ENCODE results near the gene PGAM5.
A peak's percentile ranks its signal among the peaks of the same experiment; 100 is the strongest.

PGAM5 gene

GRCh38 chr12:132731574-132731973, 20.9 kb downstream of the PGAM5 start:
- Histone ChIP-seq H3K9me3 (ENCODE audit: control insufficient read depth, low read length) (no peaks in the 10 kb centered on the region), H3K4me1 (ENCODE audit: control insufficient read depth, insufficient read depth, low read length) (no peaks in the 10 kb centered on the region), H3K27me3 (ENCODE audit: control insufficient read depth, insufficient read depth, low read length, poor library complexity, severe bottlenecking) (no peaks in the 10 kb centered on the region), H3K27ac (ENCODE audit: insufficient read depth, low read depth, low read length, poor library complexity, severe bottlenecking) (no peak overlapping the region), H3K36me3 (ENCODE audit: control insufficient read depth, insufficient read depth, low read length) (peaks cover 76% of the 10 kb centered on the region), H3K4me3 (ENCODE audit: insufficient read depth, low read depth, low read length) (no peak overlapping the region)
- WGBS, 2 experiments = 97 to 98% methylated on average over 16 to 17 of the region's 17 CpGs

GRCh38 chr12:132734206-132734605, 23.6 kb downstream of the PGAM5 start:
- Histone ChIP-seq H3K4me1 (ENCODE audit: control insufficient read depth, insufficient read depth, low read length) (no peaks in the 10 kb centered on the region), H3K27ac (ENCODE audit: insufficient read depth, low read depth, low read length, poor library complexity, severe bottlenecking) (peak overlapping the region; percentile 17), H3K4me3 (ENCODE audit: insufficient read depth, low read depth, low read length) (no peak overlapping the region), H3K36me3 (ENCODE audit: control insufficient read depth, insufficient read depth, low read length) (peaks cover 66% of the 10 kb centered on the region), H3K27me3 (ENCODE audit: control insufficient read depth, insufficient read depth, low read length, poor library complexity, severe bottlenecking) (no peaks in the 10 kb centered on the region), H3K9me3 (ENCODE audit: control insufficient read depth, low read length) (no peaks in the 10 kb centered on the region)
- WGBS, 2 experiments = 84% methylated on average over 10 of the region's 10 CpGs

- no peaks in the 10 kb centered on the region for H3K4me1 ChIP-seq (ENCODE audit: control insufficient read depth, insufficient read depth, low read length)
- H3K27ac ChIP-seq (ENCODE audit: insufficient read depth, low read depth, low read length, poor library complexity, severe bottlenecking) = no peak overlapping the region
- H3K36me3 ChIP-seq (ENCODE audit: control insufficient read depth, insufficient read depth, low read length) = peaks cover 72% of the 10 kb centered on the region
- no peaks in the 10 kb centered on the region for H3K27me3 ChIP-seq (ENCODE audit: control insufficient read depth, insufficient read depth, low read length, poor library complexity, severe bottlenecking)
- no peak overlapping the region for H3K4me3 ChIP-seq (ENCODE audit: insufficient read depth, low read depth, low read length)
- 95 to 96% methylated on average over 20 of the region's 20 CpGs for WGBS, 2 experiments
- no peaks in the 10 kb centered on the region for H3K9me3 ChIP-seq (ENCODE audit: control insufficient read depth, low read length)
Observed at GRCh38 chr12:132735496-132735895, 24.9 kb downstream of the PGAM5 start.

GRCh38 chr12:132736378-132736777, 25.7 kb downstream of the PGAM5 start:
- WGBS, 2 experiments = 94 to 96% methylated on average over 12 of the region's 12 CpGs
- peaks cover 72% of the 10 kb centered on the region for H3K36me3 ChIP-seq (ENCODE audit: control insufficient read depth, insufficient read depth, low read length)

GRCh38 chr12:132736913-132737312, 26.3 kb downstream of the PGAM5 start:
- no peak overlapping the region for H3K4me3 ChIP-seq (ENCODE audit: insufficient read depth, low read depth, low read length)
- no peaks in the 10 kb centered on the region for H3K27me3 ChIP-seq (ENCODE audit: control insufficient read depth, insufficient read depth, low read length, poor library complexity, severe bottlenecking)
- no peaks in the 10 kb centered on the region for H3K4me1 ChIP-seq (ENCODE audit: control insufficient read depth, insufficient read depth, low read length)
- no peak overlapping the region for H3K27ac ChIP-seq (ENCODE audit: insufficient read depth, low read depth, low read length, poor library complexity, severe bottlenecking)
- WGBS, 2 experiments = 96 to 97% methylated on average over 15 of the region's 15 CpGs
- no peaks in the 10 kb centered on the region for H3K9me3 ChIP-seq (ENCODE audit: control insufficient read depth, low read length)
- H3K36me3 ChIP-seq (ENCODE audit: control insufficient read depth, insufficient read depth, low read length) = peaks cover 67% of the 10 kb centered on the region

More at GRCh38 chr12:132736378-132736777, 25.7 kb downstream of the PGAM5 start:
- Histone ChIP-seq H3K27ac (ENCODE audit: insufficient read depth, low read depth, low read length, poor library complexity, severe bottlenecking) (no peak overlapping the region), H3K9me3 (ENCODE audit: control insufficient read depth, low read length) (no peaks in the 10 kb centered on the region), H3K27me3 (ENCODE audit: control insufficient read depth, insufficient read depth, low read length, poor library complexity, severe bottlenecking) (no peaks in the 10 kb centered on the region), H3K4me3 (ENCODE audit: insufficient read depth, low read depth, low read length) (no peak overlapping the region), H3K4me1 (ENCODE audit: control insufficient read depth, insufficient read depth, low read length) (no peaks in the 10 kb centered on the region)

- Histone ChIP-seq H3K4me3 (ENCODE audit: insufficient read depth, low read depth, low read length) (no peak overlapping the region), H3K27ac (ENCODE audit: insufficient read depth, low read depth, low read length, poor library complexity, severe bottlenecking) (no peak overlapping the region), H3K4me1 (ENCODE audit: control insufficient read depth, insufficient read depth, low read length) (no peaks in the 10 kb centered on the region), H3K9me3 (ENCODE audit: control insufficient read depth, low read length) (no peaks in the 10 kb centered on the region), H3K27me3 (ENCODE audit: control insufficient read depth, insufficient read depth, low read length, poor library complexity, severe bottlenecking) (no peaks in the 10 kb centered on the region), H3K36me3 (ENCODE audit: control insufficient read depth, insufficient read depth, low read length) (peaks cover 63% of the 10 kb centered on the region)
- 95 to 97% methylated on average over 19 of the region's 19 CpGs for WGBS, 2 experiments
Observed at GRCh38 chr12:132739600-132740312, 29.1 kb downstream of the PGAM5 start.

- H3K36me3 ChIP-seq (ENCODE audit: control insufficient read depth, insufficient read depth, low read length) = peaks cover 64% of the 10 kb centered on the region
- no peaks in the 10 kb centered on the region for H3K9me3 ChIP-seq (ENCODE audit: control insufficient read depth, low read length)
- H3K27ac ChIP-seq (ENCODE audit: insufficient read depth, low read depth, low read length, poor library complexity, severe bottlenecking) = no peak overlapping the region
- no peaks in the 10 kb centered on the region for H3K27me3 ChIP-seq (ENCODE audit: control insufficient read depth, insufficient read depth, low read length, poor library complexity, severe bottlenecking)
- WGBS, 2 experiments = 95 to 96% methylated on average over 6 of the region's 6 CpGs
- H3K4me3 ChIP-seq (ENCODE audit: insufficient read depth, low read depth, low read length) = no peak overlapping the region
- H3K4me1 ChIP-seq (ENCODE audit: control insufficient read depth, insufficient read depth, low read length) = no peaks in the 10 kb centered on the region
Observed at GRCh38 chr12:132740313-132740646, 29.6 kb downstream of the PGAM5 start.

- 95% methylated on average over 11 of the region's 11 CpGs for WGBS, 2 experiments
- Histone ChIP-seq H3K9me3 (ENCODE audit: control insufficient read depth, low read length) (no peaks in the 10 kb centered on the region), H3K4me1 (ENCODE audit: control insufficient read depth, insufficient read depth, low read length) (no peaks in the 10 kb centered on the region), H3K4me3 (ENCODE audit: insufficient read depth, low read depth, low read length) (no peak overlapping the region), H3K27ac (ENCODE audit: insufficient read depth, low read depth, low read length, poor library complexity, severe bottlenecking) (no peak overlapping the region), H3K36me3 (ENCODE audit: control insufficient read depth, insufficient read depth, low read length) (peaks cover 64% of the 10 kb centered on the region), H3K27me3 (ENCODE audit: control insufficient read depth, insufficient read depth, low read length, poor library complexity, severe bottlenecking) (no peaks in the 10 kb centered on the region)
Observed at GRCh38 chr12:132740652-132741051, 30.0 kb downstream of the PGAM5 start.

GRCh38 chr12:132741620-132742019, 31.0 kb downstream of the PGAM5 start:
- Histone ChIP-seq H3K36me3 (ENCODE audit: control insufficient read depth, insufficient read depth, low read length) (peaks cover 63% of the 10 kb centered on the region), H3K4me3 (ENCODE audit: insufficient read depth, low read depth, low read length) (no peak overlapping the region), H3K27me3 (ENCODE audit: control insufficient read depth, insufficient read depth, low read length, poor library complexity, severe bottlenecking) (no peaks in the 10 kb centered on the region), H3K27ac (ENCODE audit: insufficient read depth, low read depth, low read length, poor library complexity, severe bottlenecking) (no peak overlapping the region), H3K9me3 (ENCODE audit: control insufficient read depth, low read length) (no peaks in the 10 kb centered on the region), H3K4me1 (ENCODE audit: control insufficient read depth, insufficient read depth, low read length) (no peaks in the 10 kb centered on the region)
- 94% methylated on average over 8 of the region's 8 CpGs for WGBS, 2 experiments

- Histone ChIP-seq H3K36me3 (ENCODE audit: control insufficient read depth, insufficient read depth, low read length) (peaks cover 77% of the 10 kb centered on the region), H3K27me3 (ENCODE audit: control insufficient read depth, insufficient read depth, low read length, poor library complexity, severe bottlenecking) (no peaks in the 10 kb centered on the region)
Observed at GRCh38 chr12:132743831-132744230, 33.2 kb downstream of the PGAM5 start.

More at GRCh38 chr12:132743831-132744230, 33.2 kb downstream of the PGAM5 start:
- no peaks in the 10 kb centered on the region for H3K4me1 ChIP-seq (ENCODE audit: control insufficient read depth, insufficient read depth, low read length)
- H3K4me3 ChIP-seq (ENCODE audit: insufficient read depth, low read depth, low read length) = no peak overlapping the region
- no peak overlapping the region for H3K27ac ChIP-seq (ENCODE audit: insufficient read depth, low read depth, low read length, poor library complexity, severe bottlenecking)
- WGBS, 2 experiments = 93 to 95% methylated on average over 13 of the region's 13 CpGs
- no peaks in the 10 kb centered on the region for H3K9me3 ChIP-seq (ENCODE audit: control insufficient read depth, low read length)
